WERI-Rb-1 (cell line): ENCODE data around the gene SIRT4.

ENCODE experiments used
- DNase-seq: peaks from one replicate; pipeline ENCODE4 v3.0.0-alpha.2; 2020
- H3K27ac ChIP-seq: fragments of 250-450 bp; sonication (Bioruptor Pico); 2 replicates; pipeline ENCODE4 v1.5.1; 2020; ENCODE audit warnings: mild to moderate bottlenecking, moderate library complexity
- H3K27me3 ChIP-seq: fragments of 250-450 bp; sonication (Bioruptor Pico); 2 replicates; pipeline ENCODE4 v1.5.1; 2021; ENCODE audit warnings: mild to moderate bottlenecking, low read depth, moderate library complexity; ENCODE audit not compliant: insufficient read depth, severe bottlenecking
- H3K36me3 ChIP-seq: fragments of 250-450 bp; sonication (Bioruptor Pico); 2 replicates; pipeline ENCODE4 v1.5.1; 2020; ENCODE audit warnings: mild to moderate bottlenecking, moderate library complexity
- H3K4me3 ChIP-seq: 2 replicates; pipeline ENCODE4 v1.5.1; 2011; ENCODE audit warnings: low read depth, mild to moderate bottlenecking, control low read depth, low read length
- H3K9me3 ChIP-seq: fragments of 250-450 bp; sonication (Bioruptor Pico); 2 replicates; pipeline ENCODE4 v1.5.1; 2021; ENCODE audit warnings: mild to moderate bottlenecking, moderate library complexity; ENCODE audit not compliant: severe bottlenecking
- CTCF ChIP-seq: IDR thresholded peaks from 2 replicates; pipeline ENCODE4 v1.5.1; 2011; ENCODE audit warnings: low read depth, mild to moderate bottlenecking, control low read depth, inconsistent platforms, low read length

Gene SIRT4

DNA sequence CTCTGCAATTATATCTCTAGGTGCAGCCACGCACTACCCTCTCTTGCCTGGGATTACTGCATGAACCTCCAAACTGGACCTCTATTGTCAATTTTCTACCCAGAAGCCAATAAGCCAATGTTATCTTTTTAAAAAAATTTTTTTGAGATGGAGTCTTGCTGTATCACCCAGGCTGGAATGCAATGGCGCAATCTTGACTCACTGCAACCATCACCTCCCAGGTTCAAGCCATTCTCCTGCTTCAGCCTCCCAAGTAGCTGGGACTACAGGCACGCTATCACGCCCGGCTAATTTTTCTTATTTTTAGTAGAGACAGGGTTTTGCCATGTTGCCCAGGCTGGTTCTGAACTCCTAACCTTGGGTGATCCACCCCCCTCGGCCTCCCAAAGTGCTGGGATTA, 25.4 kb upstream of the SIRT4 start:
- H3K27ac ChIP-seq = no peak overlapping the region
- TF ChIP-seq CTCF = no peak
- DNase-seq = no peak
- peaks cover 6% of the 10 kb centered on the region for H3K9me3 ChIP-seq
- no peaks in the 10 kb centered on the region for H3K27me3 ChIP-seq
- H3K36me3 ChIP-seq = no peaks in the 10 kb centered on the region
- no peak overlapping the region for H3K4me3 ChIP-seq

- Histone ChIP-seq H3K27ac (no peak overlapping the region), H3K27me3 (no peaks in the 10 kb centered on the region), H3K4me3 (no peak overlapping the region), H3K9me3 (peaks cover 6% of the 10 kb centered on the region), H3K36me3 (no peaks in the 10 kb centered on the region)
- no peak for TF ChIP-seq CTCF
- DNase-seq = no peak
Measured at GRCh38 chr12:120278137-120279069, 23.7 kb upstream of the SIRT4 start.

GRCh38 chr12:120283318-120283717, 18.8 kb upstream of the SIRT4 start:
- TF ChIP-seq CTCF = no peak
- no peaks in the 10 kb centered on the region for H3K36me3 ChIP-seq
- peaks cover 1% of the 10 kb centered on the region for H3K9me3 ChIP-seq
- H3K4me3 ChIP-seq = no peak overlapping the region
- no peak overlapping the region for H3K27ac ChIP-seq
- no peaks in the 10 kb centered on the region for H3K27me3 ChIP-seq
- DNase-seq = no peak

DNA sequence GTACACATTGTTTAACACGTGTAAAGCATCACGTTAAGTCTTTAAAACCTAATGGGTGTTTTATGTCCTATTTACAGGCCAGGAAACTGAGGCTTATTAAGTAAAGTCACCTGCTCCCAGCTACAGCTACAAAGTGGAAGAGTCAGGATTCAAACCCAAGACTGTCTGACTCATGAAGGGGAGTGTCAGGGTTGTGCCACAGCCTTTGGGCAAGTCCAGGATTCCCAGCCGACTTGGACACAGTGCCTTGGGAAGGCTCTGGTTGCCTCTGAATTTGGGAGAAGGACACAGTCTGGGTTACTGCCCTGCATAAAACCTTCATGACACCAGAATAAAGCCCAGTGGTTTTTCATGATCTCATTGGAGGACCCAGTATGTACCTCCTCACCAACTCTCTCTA, 17.7 kb upstream of the SIRT4 start:
- H3K9me3 ChIP-seq = no peaks in the 10 kb centered on the region
- H3K36me3 ChIP-seq = no peaks in the 10 kb centered on the region
- no peak for DNase-seq
- H3K27ac ChIP-seq = no peak overlapping the region
- no peak overlapping the region for H3K4me3 ChIP-seq
- TF ChIP-seq CTCF = no peak
- H3K27me3 ChIP-seq = no peaks in the 10 kb centered on the region

DNA sequence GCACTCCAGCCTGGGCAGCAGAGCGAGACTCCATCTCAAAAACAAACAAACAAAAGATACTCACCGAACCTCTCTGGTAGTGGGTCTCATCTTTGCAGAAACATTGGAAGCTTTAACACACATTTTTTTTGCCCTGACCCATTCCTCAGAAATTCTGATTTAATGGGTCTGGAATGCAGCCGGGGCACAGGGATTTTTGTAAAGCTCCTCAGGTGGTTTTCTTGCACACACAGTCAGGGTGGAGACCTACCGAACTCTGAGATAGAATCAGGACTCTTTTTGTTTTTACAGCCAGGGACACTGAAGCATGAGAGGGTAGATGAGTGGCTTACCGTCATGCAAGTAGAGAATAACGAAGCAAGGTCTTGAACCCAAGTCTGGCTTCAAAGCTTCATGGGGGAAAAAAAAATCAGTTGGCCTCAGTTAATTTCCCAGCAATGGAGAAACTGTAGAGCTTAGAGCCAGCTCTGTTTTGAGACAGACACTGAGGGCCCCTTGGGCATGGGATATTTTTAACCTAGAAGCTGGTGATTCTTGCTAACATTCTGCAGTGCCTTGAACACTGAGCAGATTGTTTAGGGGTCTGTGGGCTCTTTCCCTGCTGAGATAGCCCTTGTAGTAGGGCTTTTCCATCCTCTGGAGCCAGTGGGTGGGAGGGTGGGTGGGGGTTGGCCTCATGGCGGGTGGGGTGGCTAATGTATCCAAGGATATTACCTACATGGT, 15.2 kb upstream of the SIRT4 start:
- no peaks in the 10 kb centered on the region for H3K27me3 ChIP-seq
- no peak for TF ChIP-seq CTCF
- no peaks in the 10 kb centered on the region for H3K9me3 ChIP-seq
- no peak for DNase-seq
- H3K36me3 ChIP-seq = no peaks in the 10 kb centered on the region
- H3K4me3 ChIP-seq = no peak overlapping the region
- no peak overlapping the region for H3K27ac ChIP-seq
